Gastroesophageal sphincter (tissue), 3 donors: Measurements from ENCODE around the gene TANC1.

Experiments used
- POLR2A ChIP-seq, 2 donors: fragments of 450-650 bp; IDR thresholded peaks; one replicate each; pipeline ENCODE4 v1.6.1; 2017; ENCODE audit warnings: antibody characterized with exemption in 2 of 2, mild to moderate bottlenecking in 2 of 2, moderate library complexity in 1 of 2
- POLR2AphosphoS5 ChIP-seq: sonication (generic); formaldehyde crosslinking; IDR thresholded peaks from one replicate; pipeline ENCODE4 v1.6.1; 2017; ENCODE audit warnings: antibody characterized with exemption
- TF ChIP-seq, protein P1 (sequence below), 4 experiments: fragments of 200-600 bp in 2 of 4; fragments of 450-650 bp in 2 of 4; sonication (generic) in 1 of 4; IDR thresholded peaks; one replicate each; pipeline ENCODE4 v1.5.1; 2017 to 2019; ENCODE audit warnings: antibody characterized with exemption in 4 of 4, mild to moderate bottlenecking in 2 of 4, moderate library complexity in 2 of 4

DNA sequence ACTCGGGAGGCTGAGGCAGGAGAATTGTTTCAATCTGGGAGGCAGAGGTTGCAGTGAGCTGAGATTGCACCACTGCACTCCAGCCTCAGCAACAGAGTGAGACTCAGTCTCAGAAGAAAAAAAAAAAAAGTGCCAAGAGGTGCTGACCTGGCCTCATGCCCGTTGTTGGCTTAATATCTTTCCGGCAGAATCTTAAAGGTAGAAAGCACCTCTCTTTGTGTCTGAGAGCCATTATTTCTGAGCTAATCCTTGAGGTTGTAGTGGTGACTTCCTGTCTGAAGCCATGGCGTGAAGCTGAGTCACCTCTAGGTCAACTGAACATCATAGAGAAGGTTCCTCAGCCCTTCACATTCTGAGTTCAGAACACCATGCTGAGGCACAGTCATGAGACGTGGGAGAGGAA, 257.6 kb downstream of the TANC1 start:
- TF ChIP-seq POLR2A (IDR thresholded peaks at IDR 0.05) (no peak), POLR2AphosphoS5 (no peak)
- TF ChIP-seq, protein P1, sequence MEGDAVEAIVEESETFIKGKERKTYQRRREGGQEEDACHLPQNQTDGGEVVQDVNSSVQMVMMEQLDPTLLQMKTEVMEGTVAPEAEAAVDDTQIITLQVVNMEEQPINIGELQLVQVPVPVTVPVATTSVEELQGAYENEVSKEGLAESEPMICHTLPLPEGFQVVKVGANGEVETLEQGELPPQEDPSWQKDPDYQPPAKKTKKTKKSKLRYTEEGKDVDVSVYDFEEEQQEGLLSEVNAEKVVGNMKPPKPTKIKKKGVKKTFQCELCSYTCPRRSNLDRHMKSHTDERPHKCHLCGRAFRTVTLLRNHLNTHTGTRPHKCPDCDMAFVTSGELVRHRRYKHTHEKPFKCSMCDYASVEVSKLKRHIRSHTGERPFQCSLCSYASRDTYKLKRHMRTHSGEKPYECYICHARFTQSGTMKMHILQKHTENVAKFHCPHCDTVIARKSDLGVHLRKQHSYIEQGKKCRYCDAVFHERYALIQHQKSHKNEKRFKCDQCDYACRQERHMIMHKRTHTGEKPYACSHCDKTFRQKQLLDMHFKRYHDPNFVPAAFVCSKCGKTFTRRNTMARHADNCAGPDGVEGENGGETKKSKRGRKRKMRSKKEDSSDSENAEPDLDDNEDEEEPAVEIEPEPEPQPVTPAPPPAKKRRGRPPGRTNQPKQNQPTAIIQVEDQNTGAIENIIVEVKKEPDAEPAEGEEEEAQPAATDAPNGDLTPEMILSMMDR (IDR thresholded peaks at IDR 0.05): no peak
